HCEC 1CT (cell line): ENCODE measurements around the gene PTPN6.
A peak's percentile ranks its signal among the peaks of the same experiment; 100 is the strongest.
"Not testable (repeated sequence)": the region's sequence is repeated elsewhere in the genome, so short reads cannot be mapped to it uniquely, and the experiment has no call there.

ENCODE experiments used
- DNase-seq: peaks from one replicate; pipeline ENCODE4 v3.0.0-alpha.2; 2017

PTPN6 gene

GRCh38 chr12:6950811-6951540 lies at the start of gene PTPN6:
Gene PTPN6 (plus strand): TSS chr12:6951356. CDS start chr12:6951513, 157 bp downstream.
- no peak for DNase-seq

- no peak for DNase-seq
Measured at GRCh38 chr12:6902448-6902847, 48.7 kb upstream of the PTPN6 start.

GRCh38 chr12:6903722-6904121 lies 47.4 kb upstream of the PTPN6 start:
- no peak for DNase-seq

- peak; percentile 90 for DNase-seq
Measured at GRCh38 chr12:6904280-6905276, 46.6 kb upstream of the PTPN6 start, which contains the start of gene LRRC23. Gene LRRC23 (plus strand): TSS chr12:6904822. CDS start chr12:6905634, 812 bp downstream.

- no peak for DNase-seq
Measured at GRCh38 chr12:6905414-6906040, 45.6 kb upstream of the PTPN6 start.

GRCh38 chr12:6908141-6908540 lies 43.0 kb upstream of the PTPN6 start:
- not testable (repeated sequence) for DNase-seq

GRCh38 chr12:6909421-6910145 lies 41.6 kb upstream of the PTPN6 start:
- DNase-seq = no peak

- DNase-seq = no peak
Measured at GRCh38 chr12:6912164-6912935, 38.8 kb upstream of the PTPN6 start.

GRCh38 chr12:6914246-6914946 lies 36.8 kb upstream of the PTPN6 start, which contains the start of gene ENO2:
Gene ENO2 (plus strand): TSS chr12:6914580. CDS start chr12:6915833, 1,253 bp downstream.
- DNase-seq = peak; percentile 59

- no peak for DNase-seq
Measured at GRCh38 chr12:6914947-6915788, 36.0 kb upstream of the PTPN6 start.

- no peak for DNase-seq
Measured at GRCh38 chr12:6915789-6916285, 35.3 kb upstream of the PTPN6 start.

GRCh38 chr12:6916426-6917200 lies 34.5 kb upstream of the PTPN6 start:
- DNase-seq = no peak

- no peak for DNase-seq
Measured at GRCh38 chr12:6917491-6918231, 33.5 kb upstream of the PTPN6 start.

- DNase-seq = no peak
Measured at GRCh38 chr12:6919588-6919987, 31.6 kb upstream of the PTPN6 start.

- no peak for DNase-seq
Measured at GRCh38 chr12:6921539-6921938, 29.6 kb upstream of the PTPN6 start.

- no peak for DNase-seq
Measured at GRCh38 chr12:6921996-6922946, 28.9 kb upstream of the PTPN6 start.
